Measurements from ENCODE around the gene PRKACA. TPM values are rescaled to one million over a fixed set of nuclear protein-coding genes. Genes with fewer than 3 reads are reported as not detected.

Gene PRKACA
- polyA plus RNA-seq (2011; rRNA removed) (17.9 and 25.1 TPM in 2 replicates), polyA minus RNA-seq (2011; rRNA and poly(A)+ RNA removed) (21.6 and 26.0 TPM in 2 replicates)

DNA sequence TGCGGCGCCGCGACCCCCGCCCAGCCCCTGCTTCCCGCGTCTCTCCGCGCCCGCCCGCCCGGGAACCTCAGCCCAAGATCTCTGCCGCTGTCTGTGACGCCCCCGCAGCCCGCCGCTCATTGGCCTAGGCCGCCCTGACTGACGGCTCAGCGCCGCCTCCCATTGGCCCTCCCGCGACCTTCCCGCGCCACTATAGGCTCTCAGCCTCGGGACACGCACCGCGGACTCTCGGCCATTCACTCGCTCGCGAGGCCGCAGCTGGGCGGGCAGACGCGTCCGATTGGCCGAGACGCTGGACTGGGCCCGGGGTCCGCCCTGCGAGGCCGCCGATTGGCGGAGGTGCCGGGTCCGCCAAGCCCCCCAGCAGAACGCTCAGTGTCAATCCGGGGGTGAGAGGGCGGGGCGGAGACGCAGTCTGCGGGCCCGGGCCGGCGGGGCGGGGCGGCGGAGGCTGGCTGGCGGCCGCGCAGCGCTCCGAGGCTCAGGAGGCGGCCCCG lies at the start of gene PRKACA:
Gene PRKACA (minus strand): TSS at position 95 of the 497 bp plus-strand sequence. CDS start 215 bp downstream, outside the sequence.
- Histone ChIP-seq H3K27me3 (ENCODE audit: control insufficient read depth, insufficient read depth, low read length) (no peaks in the 10 kb centered on the region), H3K9me3 (ENCODE audit: control insufficient read depth, insufficient read depth, low read length) (no peaks in the 10 kb centered on the region; the same call in 1 of the 2 replicates), H3K4me3 (ENCODE audit: low read depth, low read length) (peak within 1 kb of the TSS; percentile 81), H3K27ac (ENCODE audit: low read depth, low read length) (peak within 1 kb of the TSS; percentile 97)
- DNase-seq (ENCODE audit: low read depth, low spot score): peak; percentile 98
- TF ChIP-seq, protein P1, sequence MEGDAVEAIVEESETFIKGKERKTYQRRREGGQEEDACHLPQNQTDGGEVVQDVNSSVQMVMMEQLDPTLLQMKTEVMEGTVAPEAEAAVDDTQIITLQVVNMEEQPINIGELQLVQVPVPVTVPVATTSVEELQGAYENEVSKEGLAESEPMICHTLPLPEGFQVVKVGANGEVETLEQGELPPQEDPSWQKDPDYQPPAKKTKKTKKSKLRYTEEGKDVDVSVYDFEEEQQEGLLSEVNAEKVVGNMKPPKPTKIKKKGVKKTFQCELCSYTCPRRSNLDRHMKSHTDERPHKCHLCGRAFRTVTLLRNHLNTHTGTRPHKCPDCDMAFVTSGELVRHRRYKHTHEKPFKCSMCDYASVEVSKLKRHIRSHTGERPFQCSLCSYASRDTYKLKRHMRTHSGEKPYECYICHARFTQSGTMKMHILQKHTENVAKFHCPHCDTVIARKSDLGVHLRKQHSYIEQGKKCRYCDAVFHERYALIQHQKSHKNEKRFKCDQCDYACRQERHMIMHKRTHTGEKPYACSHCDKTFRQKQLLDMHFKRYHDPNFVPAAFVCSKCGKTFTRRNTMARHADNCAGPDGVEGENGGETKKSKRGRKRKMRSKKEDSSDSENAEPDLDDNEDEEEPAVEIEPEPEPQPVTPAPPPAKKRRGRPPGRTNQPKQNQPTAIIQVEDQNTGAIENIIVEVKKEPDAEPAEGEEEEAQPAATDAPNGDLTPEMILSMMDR (IDR thresholded peaks at IDR 0.05; ENCODE audit: low read depth, low read length): no peak
- POLR2A ChIA-PET: interaction anchor here (0.5 to 1.2 kb wide), 4 partner anchors 12 to 287 kb away, joined by 3 to 6 read pairs (median 5); partner anchors contain the start of gene ASF1B
- CTCF ChIA-PET: interaction anchor here (0.7 kb wide), 1 partner anchor 18 kb away, joined by 4 read pairs; no protein-coding TSS in a partner anchor

DNA sequence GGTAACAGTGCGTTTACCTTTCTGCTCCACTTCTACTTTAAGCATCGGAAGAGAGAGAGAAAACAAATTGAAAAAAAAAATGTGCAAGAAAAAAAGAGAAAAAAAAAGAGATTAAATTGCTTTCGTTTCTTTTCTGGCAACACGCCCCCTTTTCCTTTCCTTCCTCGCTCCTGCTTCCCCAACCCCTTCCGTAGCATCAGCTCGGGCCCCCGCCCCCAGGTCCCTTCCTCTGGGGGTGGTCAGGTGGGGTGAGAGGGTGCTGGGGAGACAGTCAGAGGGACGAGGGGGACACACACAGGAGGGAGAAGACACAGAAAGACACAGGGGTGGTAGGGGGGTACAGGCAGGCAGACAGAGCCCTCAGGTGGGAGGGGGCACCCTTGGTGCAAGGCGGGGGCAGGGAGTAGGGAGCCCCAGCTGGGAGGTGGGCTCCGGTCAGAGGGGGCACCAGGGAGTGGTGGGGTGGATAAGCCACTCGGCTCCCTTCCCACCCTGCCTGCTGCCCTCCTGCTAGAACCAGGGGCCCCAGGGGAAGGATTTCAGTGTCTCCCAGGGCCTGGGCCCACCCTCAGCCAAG lies 49.5 kb upstream of the PRKACA start:
- Histone ChIP-seq H3K9me3 (ENCODE audit: control insufficient read depth, insufficient read depth, low read length) (peaks cover 6% of the 10 kb centered on the region; the same call in 1 of the 2 replicates), H3K4me3 (ENCODE audit: low read depth, low read length) (no peak overlapping the region), H3K27ac (ENCODE audit: low read depth, low read length) (no peak overlapping the region), H3K27me3 (ENCODE audit: control insufficient read depth, insufficient read depth, low read length) (no peaks in the 10 kb centered on the region)
- no peak for DNase-seq (ENCODE audit: low read depth, low spot score)
- TF ChIP-seq, protein P1 (IDR thresholded peaks at IDR 0.05; ENCODE audit: low read depth, low read length): no peak
- POLR2A ChIA-PET: no interaction called here
- CTCF ChIA-PET: no interaction called here

DNA sequence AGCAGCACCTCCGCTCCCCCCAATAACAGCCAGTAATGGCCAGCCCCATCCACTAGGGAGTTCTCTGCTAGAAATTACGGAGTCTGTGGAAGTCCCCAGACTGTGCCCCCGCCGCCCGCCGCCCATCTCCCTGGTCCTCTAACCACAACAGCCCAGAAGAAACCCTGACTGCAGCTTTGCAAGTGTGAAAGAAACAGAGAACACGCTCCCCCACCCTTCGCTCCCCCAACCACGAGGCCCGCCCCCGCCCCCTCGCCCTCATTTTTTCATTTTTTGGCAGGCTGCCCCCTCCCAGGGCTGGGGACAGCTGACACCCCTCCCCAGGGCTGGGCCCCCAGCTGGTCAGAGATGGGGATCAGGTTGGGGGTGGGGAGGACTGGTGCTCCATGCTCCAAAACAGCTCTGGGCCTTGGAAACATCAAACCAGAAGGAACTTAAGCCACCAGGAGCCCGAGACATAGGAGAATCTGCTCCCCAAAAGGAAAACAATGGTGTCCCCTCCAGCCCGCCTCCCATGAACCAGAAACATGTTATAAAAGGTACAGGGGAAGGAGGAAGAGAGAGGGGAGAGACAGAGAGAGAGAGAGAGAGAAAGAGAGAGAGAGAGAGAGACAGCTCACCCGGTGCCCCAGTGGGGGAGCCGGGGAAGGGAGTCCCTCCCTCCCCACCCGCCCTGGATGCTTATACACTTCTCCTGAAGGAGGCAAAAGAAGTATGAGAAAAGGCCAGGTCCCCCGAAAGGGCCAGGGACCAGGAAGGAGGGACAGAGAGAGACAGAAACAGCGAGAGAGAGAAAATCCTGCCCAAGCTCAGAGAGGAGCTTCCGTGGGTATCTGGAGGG lies 48.6 kb upstream of the PRKACA start:
- TF ChIP-seq, protein P1 (IDR thresholded peaks at IDR 0.05; ENCODE audit: low read depth, low read length): no peak
- CTCF ChIA-PET: no interaction called here
- no peak for DNase-seq (ENCODE audit: low read depth, low spot score)
- no peaks in the 10 kb centered on the region for H3K27me3 ChIP-seq (ENCODE audit: control insufficient read depth, insufficient read depth, low read length)
- H3K27ac ChIP-seq (ENCODE audit: low read depth, low read length): no peak overlapping the region
- no peak overlapping the region for H3K4me3 ChIP-seq (ENCODE audit: low read depth, low read length)
- POLR2A ChIA-PET: no interaction called here
- peaks cover 6% of the 10 kb centered on the region; the same call in 1 of the 2 replicates for H3K9me3 ChIP-seq (ENCODE audit: control insufficient read depth, insufficient read depth, low read length)

DNA sequence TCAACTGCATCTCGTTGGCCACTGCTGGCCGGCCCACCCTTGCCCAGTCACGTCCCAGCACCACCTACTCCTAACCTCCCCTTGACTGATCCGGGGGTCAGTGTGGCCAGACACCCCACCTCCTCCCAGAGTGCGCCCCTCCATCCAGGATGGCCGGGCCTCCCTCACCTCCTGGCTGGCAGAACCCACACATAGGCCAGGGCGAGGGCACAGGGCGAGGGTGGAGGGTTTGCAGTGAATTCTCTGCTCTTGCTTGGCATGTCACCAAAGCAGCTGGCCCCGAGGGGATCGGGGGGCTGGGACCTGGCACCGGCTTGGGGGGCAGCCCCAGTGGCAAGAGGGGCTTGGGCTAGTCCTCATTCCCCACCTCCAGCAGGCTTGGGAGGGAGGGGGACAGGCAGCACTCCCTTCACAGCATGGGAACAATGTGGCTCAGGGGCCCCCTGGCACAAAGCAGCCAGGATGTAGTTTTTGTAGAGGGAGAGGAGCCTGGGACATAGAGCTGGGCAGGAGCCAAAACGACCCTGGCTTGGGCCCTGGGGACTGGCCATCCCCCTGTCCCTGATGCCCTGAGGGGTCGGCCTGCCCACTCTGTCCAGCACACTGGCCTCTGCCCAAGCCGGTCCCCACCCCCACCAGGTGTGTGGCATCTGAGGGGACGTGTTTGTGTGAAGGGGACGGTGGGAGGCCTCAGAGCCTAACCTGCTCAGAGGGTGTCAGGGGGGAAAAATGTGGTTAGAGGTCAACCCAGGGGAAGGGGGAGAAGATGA lies 47.3 kb upstream of the PRKACA start:
- Histone ChIP-seq H3K4me3 (ENCODE audit: low read depth, low read length) (no peak overlapping the region), H3K9me3 (ENCODE audit: control insufficient read depth, insufficient read depth, low read length) (peaks cover 6% of the 10 kb centered on the region; the same call in 1 of the 2 replicates), H3K27ac (ENCODE audit: low read depth, low read length) (no peak overlapping the region), H3K27me3 (ENCODE audit: control insufficient read depth, insufficient read depth, low read length) (no peaks in the 10 kb centered on the region)
- CTCF ChIA-PET: no interaction called here
- TF ChIP-seq, protein P1 (IDR thresholded peaks at IDR 0.05; ENCODE audit: low read depth, low read length): no peak
- DNase-seq (ENCODE audit: low read depth, low spot score): no peak
- POLR2A ChIA-PET: no interaction called here
